Activated T-helper 17 cell treated with anti-CD3 and anti-CD28 coated beads, Interleukin-2, amount 50 U/mL, for 72 hours (primary cell): ENCODE measurements around the gene FTSJ3. TPM values are rescaled to one million over a fixed set of nuclear protein-coding genes. Genes with fewer than 3 reads are reported as not detected.
"Not testable (repeated sequence)": the region's sequence is repeated elsewhere in the genome, so short reads cannot be mapped to it uniquely, and the experiment has no call there.

Experiments used
- ATAC-seq: fragments of 150-1000 bp; cut with Tn5 transposase; replicated peaks from 2 replicates; pipeline ENCODE4 v1.10.0; 2021; ENCODE audit warnings: mild to moderate bottlenecking, moderate library complexity
- H3K27ac Mint-ChIP-seq: one replicate; pipeline ENCODE4 v1.8.0; 2022; ENCODE audit warnings: mixed read lengths
- H3K27me3 Mint-ChIP-seq: one replicate; pipeline ENCODE4 v1.8.0; 2022; ENCODE audit warnings: mixed read lengths
- H3K36me3 Mint-ChIP-seq: one replicate; pipeline ENCODE4 v1.8.0; 2022; ENCODE audit warnings: low read depth, mild to moderate bottlenecking, mixed read lengths
- H3K4me1 Mint-ChIP-seq: one replicate; pipeline ENCODE4 v1.8.0; 2022; ENCODE audit warnings: mixed read lengths
- H3K4me3 Mint-ChIP-seq: one replicate; pipeline ENCODE4 v1.8.0; 2022; ENCODE audit warnings: mild to moderate bottlenecking, mixed read lengths
- H3K9me3 Mint-ChIP-seq: one replicate; pipeline ENCODE4 v1.8.0; 2022; ENCODE audit warnings: mixed read lengths
- total RNA-seq, 2 donors: library from RNA; stranded (reverse); gene quantifications; one replicate each; pipeline ENCODE4 v1.2.3, GENCODE V29; 2022

Gene FTSJ3, protein sequence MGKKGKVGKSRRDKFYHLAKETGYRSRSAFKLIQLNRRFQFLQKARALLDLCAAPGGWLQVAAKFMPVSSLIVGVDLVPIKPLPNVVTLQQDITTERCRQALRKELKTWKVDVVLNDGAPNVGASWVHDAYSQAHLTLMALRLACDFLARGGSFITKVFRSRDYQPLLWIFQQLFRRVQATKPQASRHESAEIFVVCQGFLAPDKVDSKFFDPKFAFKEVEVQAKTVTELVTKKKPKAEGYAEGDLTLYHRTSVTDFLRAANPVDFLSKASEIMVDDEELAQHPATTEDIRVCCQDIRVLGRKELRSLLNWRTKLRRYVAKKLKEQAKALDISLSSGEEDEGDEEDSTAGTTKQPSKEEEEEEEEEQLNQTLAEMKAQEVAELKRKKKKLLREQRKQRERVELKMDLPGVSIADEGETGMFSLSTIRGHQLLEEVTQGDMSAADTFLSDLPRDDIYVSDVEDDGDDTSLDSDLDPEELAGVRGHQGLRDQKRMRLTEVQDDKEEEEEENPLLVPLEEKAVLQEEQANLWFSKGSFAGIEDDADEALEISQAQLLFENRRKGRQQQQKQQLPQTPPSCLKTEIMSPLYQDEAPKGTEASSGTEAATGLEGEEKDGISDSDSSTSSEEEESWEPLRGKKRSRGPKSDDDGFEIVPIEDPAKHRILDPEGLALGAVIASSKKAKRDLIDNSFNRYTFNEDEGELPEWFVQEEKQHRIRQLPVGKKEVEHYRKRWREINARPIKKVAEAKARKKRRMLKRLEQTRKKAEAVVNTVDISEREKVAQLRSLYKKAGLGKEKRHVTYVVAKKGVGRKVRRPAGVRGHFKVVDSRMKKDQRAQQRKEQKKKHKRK
- 10 to 100 TPM; 36.3 to 74.1 TPM for total RNA-seq

DNA sequence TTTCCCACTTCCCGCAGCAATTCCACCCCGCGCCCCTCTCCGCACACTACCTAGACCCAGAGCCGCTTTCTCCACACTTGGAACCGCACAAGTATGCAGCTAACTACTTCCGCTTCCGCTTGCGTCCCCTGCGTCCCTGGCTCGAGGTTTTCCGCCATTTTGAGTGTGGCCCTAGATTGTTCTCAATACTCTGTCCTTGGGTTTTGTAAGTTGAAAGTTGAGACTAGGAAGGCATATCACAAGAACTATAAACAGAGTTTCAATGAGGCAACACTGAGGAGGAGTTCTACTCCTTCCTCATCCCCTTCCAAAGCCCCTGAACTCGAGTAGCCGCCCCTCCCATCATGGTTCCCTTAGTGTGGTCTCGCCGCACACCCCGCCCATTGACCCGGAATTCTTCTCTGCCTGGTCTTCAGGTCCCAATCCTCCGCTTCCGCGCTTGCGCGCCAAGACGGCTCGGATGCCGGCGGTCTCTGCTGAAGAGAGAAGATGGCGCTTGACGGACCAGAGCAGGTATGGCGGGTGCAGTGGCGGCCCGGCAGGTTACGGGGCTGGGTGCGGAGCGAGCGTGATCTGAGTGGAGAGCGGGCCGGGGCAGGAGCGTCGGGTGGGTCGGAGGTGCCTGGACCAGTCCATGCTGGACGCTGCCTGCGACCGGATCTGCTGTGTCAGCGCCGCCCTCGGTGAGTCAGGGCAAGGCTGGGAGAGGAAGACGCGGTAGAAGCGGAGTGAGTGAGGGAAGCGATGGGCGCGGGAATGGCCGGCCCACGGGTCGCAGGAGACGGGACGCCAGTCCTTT is at the start of gene FTSJ3, which contains the start of gene PSMC5:
FTSJ3 (minus strand) TSS at position 662 of the 799 bp plus-strand sequence. CDS start 761 bp downstream, outside the sequence.
PSMC5 (plus strand) TSS at position 430 of the 799 bp plus-strand sequence; CDS start at position 490, 60 bp downstream.
- Mint-ChIP-seq H3K27ac (peak within 1 kb of the TSS; percentile 98), H3K27me3 (no peaks in the 10 kb centered on the region), H3K4me1 (peaks cover 45% of the 10 kb centered on the region), H3K9me3 (no peaks in the 10 kb centered on the region), H3K36me3 (peaks cover 100% of the 10 kb centered on the region), H3K4me3 (peak within 1 kb of the TSS; percentile 91)
- peak; percentile 96 for ATAC-seq

DNA sequence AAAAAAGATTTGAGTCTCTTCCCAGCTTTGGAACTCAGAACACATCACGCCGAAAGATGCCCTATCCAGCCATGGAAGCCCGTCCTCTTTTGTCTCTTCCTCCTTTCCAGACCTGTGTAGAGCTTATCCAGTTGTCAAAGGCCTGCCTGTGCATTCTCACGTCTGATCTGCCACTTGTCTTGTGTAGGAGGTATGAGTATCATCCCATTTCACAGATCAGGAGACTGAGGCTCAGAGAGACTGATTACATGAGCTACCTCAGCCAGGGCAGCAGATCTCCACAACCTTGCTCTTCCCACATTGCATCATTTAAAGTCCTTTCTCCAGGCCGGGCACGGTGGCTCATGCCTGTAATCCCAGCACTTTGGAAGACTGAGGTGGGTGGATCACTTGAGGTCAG is 47.2 kb upstream of the FTSJ3 start:
- H3K4me3 Mint-ChIP-seq, H3K27me3 Mint-ChIP-seq, H3K9me3 Mint-ChIP-seq, H3K4me1 Mint-ChIP-seq, ATAC-seq, H3K36me3 Mint-ChIP-seq, H3K27ac Mint-ChIP-seq: not testable (repeated sequence)

DNA sequence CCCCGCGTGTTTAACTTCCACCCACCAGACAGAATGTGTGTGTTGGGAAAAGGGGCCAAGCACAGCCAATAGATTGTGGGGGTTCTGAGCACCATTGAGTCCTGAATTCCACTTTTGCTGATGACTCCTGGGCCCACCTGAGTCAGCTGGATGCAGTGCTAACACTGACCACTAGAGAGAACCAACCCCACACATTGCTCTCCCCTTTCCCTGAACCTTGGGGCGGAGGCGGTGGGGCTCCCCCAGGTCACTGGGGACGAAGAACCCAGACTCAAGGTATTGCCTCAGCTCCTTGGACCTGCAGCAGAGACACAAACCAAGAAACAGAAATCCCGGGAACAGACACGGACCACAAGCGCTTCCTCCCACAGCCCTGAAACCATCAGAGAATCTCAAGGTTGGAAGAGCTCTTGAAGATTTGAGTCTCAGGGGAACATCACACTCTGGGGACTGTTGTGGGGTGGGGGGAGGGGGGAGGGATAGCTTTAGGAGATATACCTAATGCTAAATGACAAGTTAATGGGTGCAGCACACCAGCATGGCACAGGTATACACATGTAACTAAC is 46.7 kb upstream of the FTSJ3 start:
- H3K27ac Mint-ChIP-seq, H3K36me3 Mint-ChIP-seq, H3K4me3 Mint-ChIP-seq, ATAC-seq, H3K9me3 Mint-ChIP-seq, H3K27me3 Mint-ChIP-seq, H3K4me1 Mint-ChIP-seq: not testable (repeated sequence)

DNA sequence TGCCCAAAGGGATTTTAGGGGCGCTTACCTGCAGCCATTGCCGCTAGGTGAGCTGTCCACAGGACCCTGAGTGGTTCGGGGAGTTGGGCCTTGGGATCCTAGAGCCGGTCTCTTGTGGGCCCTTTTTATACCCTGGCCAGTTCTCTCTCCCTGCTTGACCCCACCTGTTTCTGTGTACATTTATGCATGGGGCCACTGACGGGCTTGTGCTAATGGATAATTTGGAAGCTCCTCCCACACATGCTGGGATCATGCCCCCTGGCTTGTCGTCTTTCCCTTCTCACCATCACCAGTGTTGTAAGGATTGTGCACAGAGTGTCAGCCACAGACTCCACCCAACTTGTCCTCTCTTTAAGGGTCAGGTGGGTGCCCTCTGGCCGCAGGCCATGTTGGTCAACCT is 46.1 kb upstream of the FTSJ3 start, which contains the start of gene CSH2:
CSH2 (minus strand) TSS at position 101 of the 400 bp plus-strand sequence; CDS start at position 38, 63 bp downstream.
- not testable (repeated sequence) for H3K27me3 Mint-ChIP-seq, H3K9me3 Mint-ChIP-seq, H3K4me1 Mint-ChIP-seq, H3K36me3 Mint-ChIP-seq, H3K27ac Mint-ChIP-seq, ATAC-seq, H3K4me3 Mint-ChIP-seq

DNA sequence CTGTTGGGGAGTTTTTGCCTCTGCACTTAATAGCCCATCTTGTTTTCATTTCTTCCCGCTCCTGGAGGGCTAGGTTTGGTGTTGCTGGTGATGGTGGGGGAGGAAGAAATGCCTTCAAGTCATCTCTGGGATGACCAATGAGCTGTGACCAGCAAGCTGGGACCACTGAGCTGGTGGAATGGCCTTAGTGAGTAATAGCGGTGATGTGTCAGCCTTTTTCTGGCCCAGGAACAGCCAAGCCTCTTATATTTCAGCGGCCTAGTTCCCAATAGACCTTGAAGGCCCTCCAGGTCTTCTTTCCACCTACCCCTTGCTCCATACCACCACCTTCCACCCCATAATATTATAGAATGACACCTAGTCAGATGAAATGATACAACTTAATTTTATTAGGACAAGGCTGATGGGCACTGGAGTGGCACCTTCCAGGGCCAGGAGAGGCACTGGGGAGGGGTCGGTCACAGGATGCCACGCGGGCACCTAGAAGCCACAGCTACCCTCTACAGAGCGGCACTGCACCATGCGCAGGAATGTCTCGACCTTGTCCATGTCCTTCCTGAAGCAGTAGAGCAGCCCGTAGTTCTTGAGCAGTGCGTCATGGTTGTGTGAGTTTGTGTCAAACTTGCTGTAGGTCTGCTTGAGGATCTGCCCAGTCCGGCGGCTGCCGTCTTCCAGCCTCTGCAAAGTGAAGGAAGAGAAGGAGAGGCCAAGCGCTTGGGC is 44.3 kb upstream of the FTSJ3 start:
- not testable (repeated sequence) for H3K4me3 Mint-ChIP-seq, H3K36me3 Mint-ChIP-seq, ATAC-seq, H3K27ac Mint-ChIP-seq, H3K4me1 Mint-ChIP-seq, H3K9me3 Mint-ChIP-seq, H3K27me3 Mint-ChIP-seq

DNA sequence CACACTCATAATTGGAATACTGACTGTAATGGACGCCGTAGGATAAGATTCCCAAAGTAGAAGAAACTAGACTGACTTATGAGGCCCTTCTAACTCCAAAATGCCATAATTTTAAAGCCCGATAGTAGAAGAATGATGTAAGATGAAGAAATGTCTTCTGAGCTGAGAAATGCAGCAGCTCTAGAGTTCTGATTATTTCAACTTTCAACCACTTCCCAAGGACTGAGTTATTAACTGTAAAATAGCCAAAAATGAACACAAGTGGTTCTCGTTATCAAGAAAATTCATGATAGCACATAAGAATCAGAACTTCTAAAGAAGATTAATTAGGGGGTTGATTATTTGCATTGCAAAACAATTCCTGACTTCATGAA is 42.8 kb upstream of the FTSJ3 start:
- not testable (repeated sequence) for ATAC-seq, H3K27me3 Mint-ChIP-seq, H3K27ac Mint-ChIP-seq, H3K36me3 Mint-ChIP-seq, H3K4me3 Mint-ChIP-seq, H3K4me1 Mint-ChIP-seq, H3K9me3 Mint-ChIP-seq

DNA sequence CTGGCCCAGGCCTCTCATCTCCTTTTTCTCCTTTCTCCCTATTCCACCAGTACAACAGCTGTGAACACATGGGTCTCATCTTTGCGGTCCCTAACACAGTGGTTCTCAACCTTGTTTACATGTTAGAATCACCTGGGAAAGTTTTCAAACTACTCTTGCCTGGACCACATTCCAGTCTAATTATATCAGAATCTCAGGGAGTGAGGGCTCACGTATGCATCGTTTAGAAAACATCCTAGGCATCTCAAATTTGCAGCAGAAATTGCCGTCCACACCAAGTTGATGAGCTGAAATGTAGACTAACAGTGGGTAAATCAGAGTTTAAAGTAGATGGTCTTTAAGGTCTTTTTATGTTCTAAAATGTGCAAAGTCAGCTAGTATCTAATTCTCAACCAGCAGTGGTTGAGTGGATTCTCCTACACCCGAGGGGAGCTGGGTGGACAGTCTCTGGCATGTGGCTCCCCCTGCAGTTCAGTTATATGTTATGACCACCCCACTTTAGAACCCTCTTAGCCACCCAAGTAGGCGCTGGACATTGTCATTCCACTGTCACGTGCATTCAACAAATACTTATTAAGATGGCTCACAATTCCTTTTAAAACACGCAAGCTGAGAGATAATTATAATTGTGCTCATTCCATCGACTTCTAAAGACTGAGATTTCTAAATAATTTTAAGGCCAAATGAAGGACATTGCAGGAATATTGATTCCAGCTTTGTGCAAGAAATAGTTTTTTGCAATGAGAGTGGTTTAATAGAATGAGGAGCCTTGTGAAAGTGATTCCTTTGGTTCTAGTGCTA is 42.2 kb upstream of the FTSJ3 start:
- not testable (repeated sequence) for H3K9me3 Mint-ChIP-seq, H3K27me3 Mint-ChIP-seq, ATAC-seq, H3K4me1 Mint-ChIP-seq, H3K36me3 Mint-ChIP-seq, H3K4me3 Mint-ChIP-seq, H3K27ac Mint-ChIP-seq

DNA sequence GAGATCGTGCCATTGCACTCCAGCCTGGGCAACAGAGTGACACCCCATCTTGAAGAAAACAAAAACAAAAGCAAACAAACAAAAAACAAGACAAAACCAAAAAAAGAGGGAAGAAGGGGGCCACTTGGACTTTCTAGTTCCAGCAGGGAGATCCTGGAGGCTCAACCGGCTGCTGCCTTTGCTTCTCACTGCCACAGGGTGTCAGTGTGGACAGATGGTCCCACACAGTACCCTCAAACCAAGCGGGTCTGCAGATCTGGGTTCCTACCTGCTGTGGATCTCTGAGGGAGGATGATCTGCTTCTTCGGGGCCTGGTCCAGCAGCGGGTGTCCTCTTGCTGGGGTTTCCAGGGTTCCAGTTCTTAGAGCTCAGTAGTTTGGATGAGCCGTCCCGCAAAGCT is 39.2 kb upstream of the FTSJ3 start:
- H3K4me3 Mint-ChIP-seq, H3K4me1 Mint-ChIP-seq, H3K27me3 Mint-ChIP-seq, H3K9me3 Mint-ChIP-seq, H3K36me3 Mint-ChIP-seq, ATAC-seq: not testable (repeated sequence)
- peak overlapping the region; percentile 61 for H3K27ac Mint-ChIP-seq

DNA sequence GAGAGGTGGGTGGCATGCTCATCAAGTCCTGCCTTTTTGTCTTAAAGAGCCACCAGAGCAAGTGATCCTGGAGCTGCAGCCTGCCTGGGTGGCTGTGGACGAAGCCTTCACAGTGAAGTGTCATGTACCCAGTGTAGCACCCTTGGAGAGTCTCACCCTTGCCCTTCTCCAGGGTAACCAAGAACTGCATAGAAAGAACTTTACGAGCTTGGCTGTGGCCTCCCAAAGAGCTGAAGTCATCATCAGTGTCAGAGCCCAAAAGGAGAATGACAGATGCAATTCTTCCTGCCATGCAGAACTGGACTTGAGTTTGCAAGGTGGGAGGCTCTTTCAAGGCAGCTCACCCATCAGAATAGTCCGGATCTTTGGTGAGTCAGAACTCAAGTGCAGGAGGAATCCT is 31.8 kb upstream of the FTSJ3 start:
- Mint-ChIP-seq H3K27ac (no peak overlapping the region), H3K36me3 (no peaks in the 10 kb centered on the region), H3K4me1 (no peaks in the 10 kb centered on the region), H3K9me3 (no peaks in the 10 kb centered on the region), H3K27me3 (no peaks in the 10 kb centered on the region), H3K4me3 (no peak overlapping the region)
- ATAC-seq, result no peak

DNA sequence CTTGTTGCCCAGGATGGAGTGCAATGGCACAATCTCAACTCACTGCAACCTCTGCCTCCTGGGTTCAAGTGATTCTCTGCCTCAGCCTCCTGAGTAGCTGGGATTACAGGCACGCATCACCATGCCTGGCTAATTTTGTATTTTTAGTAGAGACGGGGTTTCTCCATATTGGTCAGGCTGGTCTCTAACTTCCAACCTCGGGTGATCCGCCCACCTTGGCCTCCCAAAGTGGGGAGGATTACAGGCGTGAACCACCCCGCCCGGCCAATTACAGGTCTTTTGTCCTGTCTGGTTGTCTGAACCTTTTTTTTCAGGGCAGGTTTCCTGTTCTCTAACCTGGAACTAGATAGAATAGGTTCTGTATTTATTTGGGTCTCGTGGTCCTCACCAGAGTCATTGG is 29.0 kb upstream of the FTSJ3 start:
- H3K27me3 Mint-ChIP-seq, H3K36me3 Mint-ChIP-seq, H3K9me3 Mint-ChIP-seq, H3K4me3 Mint-ChIP-seq, ATAC-seq, H3K4me1 Mint-ChIP-seq, H3K27ac Mint-ChIP-seq: not testable (repeated sequence)

DNA sequence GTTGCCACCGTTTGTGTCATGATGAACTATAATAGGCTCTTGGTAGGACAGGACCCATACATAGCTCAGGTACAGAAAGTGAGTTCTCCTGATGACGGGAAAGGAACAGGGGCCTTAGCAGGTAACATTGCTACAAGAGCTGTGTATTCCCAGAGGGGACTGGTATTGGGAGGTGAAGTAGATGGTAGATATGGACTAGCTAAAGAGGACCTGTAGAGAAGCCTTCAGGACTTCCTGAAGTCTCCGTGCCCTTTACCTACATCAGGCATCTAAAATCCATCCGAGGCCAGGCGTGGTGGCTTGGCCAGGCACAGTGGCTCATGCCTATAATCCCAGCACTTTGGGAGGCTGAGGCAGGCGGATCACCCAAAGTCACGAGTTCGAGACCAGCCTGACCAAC is 27.7 kb upstream of the FTSJ3 start:
- H3K27ac Mint-ChIP-seq, result no peak overlapping the region
- H3K4me1 Mint-ChIP-seq, result no peaks in the 10 kb centered on the region
- ATAC-seq, result no peak
- no peaks in the 10 kb centered on the region for H3K27me3 Mint-ChIP-seq
- H3K36me3 Mint-ChIP-seq, result no peaks in the 10 kb centered on the region
- H3K9me3 Mint-ChIP-seq, result no peaks in the 10 kb centered on the region
- H3K4me3 Mint-ChIP-seq, result no peak overlapping the region

DNA sequence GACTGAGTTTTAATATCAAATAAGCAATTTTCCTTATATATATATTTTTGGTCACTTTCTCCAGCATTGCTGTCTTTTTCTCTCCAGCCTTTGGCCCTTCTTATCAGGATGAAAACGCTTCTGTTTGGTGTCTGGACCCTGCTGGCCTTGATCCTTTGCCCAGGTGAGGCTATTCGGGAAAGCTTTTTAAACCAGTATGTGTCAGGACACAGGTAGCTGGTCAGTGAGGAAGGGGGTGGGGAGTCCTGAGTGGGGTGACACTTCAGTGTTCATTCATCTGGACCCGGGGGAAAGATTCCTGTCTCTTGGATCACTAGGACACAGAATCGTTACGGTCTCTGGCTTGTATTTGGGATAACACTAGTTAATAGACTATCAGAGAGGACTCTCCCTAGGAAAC is 27.2 kb upstream of the FTSJ3 start:
- H3K4me1 Mint-ChIP-seq, result no peaks in the 10 kb centered on the region
- ATAC-seq, result no peak
- no peak overlapping the region for H3K27ac Mint-ChIP-seq
- no peak overlapping the region for H3K4me3 Mint-ChIP-seq
- no peaks in the 10 kb centered on the region for H3K36me3 Mint-ChIP-seq
- H3K9me3 Mint-ChIP-seq, result no peaks in the 10 kb centered on the region
- no peaks in the 10 kb centered on the region for H3K27me3 Mint-ChIP-seq

DNA sequence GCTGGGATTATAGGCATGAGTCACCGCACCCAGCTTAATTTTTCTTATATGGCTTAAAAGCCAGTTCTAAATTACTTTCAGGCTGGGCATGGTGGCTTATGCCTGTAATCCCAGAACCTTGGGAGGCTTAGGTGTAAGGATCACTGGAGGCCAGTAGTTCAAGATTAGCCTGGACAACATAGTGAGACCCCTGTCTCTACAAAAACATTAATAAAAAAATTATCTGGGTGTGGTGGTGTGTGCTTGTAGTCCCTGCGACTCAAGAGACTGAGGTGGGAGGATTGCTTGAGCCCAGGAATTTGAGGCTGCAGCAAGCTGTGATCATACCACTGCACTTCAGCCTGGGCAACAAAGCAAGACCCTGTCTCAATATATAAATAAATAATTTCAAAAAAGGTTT is 25.8 kb upstream of the FTSJ3 start:
- Mint-ChIP-seq H3K4me3 (no peak overlapping the region), H3K27ac (no peak overlapping the region), H3K27me3 (no peaks in the 10 kb centered on the region), H3K36me3 (peaks cover 6% of the 10 kb centered on the region), H3K4me1 (peaks cover 6% of the 10 kb centered on the region), H3K9me3 (peaks cover 4% of the 10 kb centered on the region)
- ATAC-seq, result no peak
